Chondrocyte (in vitro differentiated cells): ENCODE results near the gene RABEPK. TPM values are rescaled to one million over a fixed set of nuclear protein-coding genes. Genes with fewer than 3 reads are reported as not detected.
"Not testable (repeated sequence)": the region's sequence is repeated elsewhere in the genome, so short reads cannot be mapped to it uniquely, and the experiment has no call there.

Experiments
- DNase-seq: peaks from one replicate; pipeline ENCODE4 v3.0.0; 2021; ENCODE audit warnings: mixed read lengths, low spot score
- H3K27ac Mint-ChIP-seq: one replicate; pipeline ENCODE4 v1.8.0; 2021; ENCODE audit warnings: mild to moderate bottlenecking, moderate library complexity, mixed read lengths; ENCODE audit not compliant: unreplicated experiment
- H3K27me3 Mint-ChIP-seq: 2 replicates; pipeline ENCODE4 v1.8.0; 2021; ENCODE audit warnings: low read depth, mixed read lengths
- H3K36me3 Mint-ChIP-seq: 2 replicates; pipeline ENCODE4 v1.8.0; 2021; ENCODE audit warnings: low read depth, mixed read lengths
- H3K4me1 Mint-ChIP-seq: 2 replicates; pipeline ENCODE4 v1.8.0; 2021; ENCODE audit warnings: low read depth, mild to moderate bottlenecking, mixed read lengths
- H3K4me3 Mint-ChIP-seq: one replicate; pipeline ENCODE4 v1.8.0; 2021; ENCODE audit warnings: mild to moderate bottlenecking, moderate library complexity, mixed read lengths; ENCODE audit not compliant: unreplicated experiment
- H3K9me3 Mint-ChIP-seq: 2 replicates; pipeline ENCODE4 v1.8.0; 2021; ENCODE audit warnings: low read depth, mixed read lengths
- total RNA-seq: library from RNA; stranded (reverse); gene quantifications from 3 replicates; pipeline ENCODE4 v1.2.1, GENCODE V29; 2021
- TF ChIP-seq, protein P1 (sequence below): fragments of 200-600 bp; sonication (generic); IDR thresholded peaks from 2 replicates; pipeline ENCODE4 v1.5.0; 2021; ENCODE audit warnings: antibody characterized with exemption, mild to moderate bottlenecking, moderate library complexity

RABEPK gene
- total RNA-seq, 1 donor from 2014 or later, result 27.0 TPM

DNA sequence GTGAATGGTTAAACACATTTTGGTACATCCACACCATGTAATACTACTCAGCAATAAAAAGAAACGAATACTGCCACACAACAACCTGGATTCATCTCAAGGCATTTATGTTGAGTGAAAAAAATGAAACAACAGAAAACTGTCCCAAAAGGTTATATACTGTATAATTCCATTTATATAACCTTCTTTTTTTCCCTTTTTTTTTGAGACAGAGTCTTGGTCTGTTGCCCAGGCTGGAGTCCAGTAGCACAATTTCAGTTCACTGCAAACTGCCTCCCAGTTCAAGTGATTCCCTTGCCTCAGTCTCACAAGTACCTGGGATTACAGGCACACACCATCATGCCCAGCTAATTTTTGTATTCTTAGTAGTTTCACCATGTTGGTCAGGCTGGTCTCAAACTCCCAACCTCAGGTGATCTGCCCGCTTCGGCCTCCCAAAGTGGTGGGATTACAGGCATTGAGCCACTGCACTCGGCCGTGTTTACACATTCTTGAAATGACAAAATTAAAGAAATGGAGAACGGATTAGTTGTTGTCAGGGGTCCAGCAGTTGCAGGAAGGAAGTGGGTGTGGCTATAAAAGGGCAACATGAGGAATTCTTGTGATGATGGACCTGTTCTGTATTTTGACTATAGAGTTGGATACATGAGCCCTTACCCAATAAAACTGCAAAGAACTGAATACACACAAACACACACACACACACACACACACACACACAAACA, 28.1 kb upstream of the RABEPK start:
- Mint-ChIP-seq H3K4me1 (peaks cover 44% of the 10 kb centered on the region), H3K27me3 (no peaks in the 10 kb centered on the region)
- DNase-seq, result no peak

DNA sequence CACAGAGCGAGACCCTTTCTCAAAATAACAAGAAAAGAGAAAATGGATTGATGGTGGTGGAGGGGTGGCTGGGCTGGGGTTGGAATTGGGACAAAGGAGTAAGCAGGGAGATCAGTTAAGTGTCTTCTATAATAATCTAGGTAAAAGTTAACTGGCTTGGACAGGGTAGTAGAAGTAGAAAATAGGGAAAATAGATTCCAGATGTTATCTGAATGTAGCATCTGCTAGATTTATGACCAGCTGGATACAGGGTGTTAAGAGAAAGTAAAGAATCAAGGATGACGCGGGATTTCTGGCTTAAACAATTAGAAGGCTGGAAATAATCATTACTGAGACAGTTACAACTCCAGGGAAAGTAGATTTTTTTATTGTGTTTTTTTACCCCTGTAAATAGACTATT, 23.7 kb upstream of the RABEPK start:
- Mint-ChIP-seq H3K36me3 (peaks cover 2% of the 10 kb centered on the region), H3K27me3 (no peaks in the 10 kb centered on the region), H3K4me3 (no peak overlapping the region), H3K27ac (peak overlapping the region; percentile 6), H3K4me1 (peaks cover 20% of the 10 kb centered on the region), H3K9me3 (no peaks in the 10 kb centered on the region)
- no peak for DNase-seq
- TF ChIP-seq, protein P1, sequence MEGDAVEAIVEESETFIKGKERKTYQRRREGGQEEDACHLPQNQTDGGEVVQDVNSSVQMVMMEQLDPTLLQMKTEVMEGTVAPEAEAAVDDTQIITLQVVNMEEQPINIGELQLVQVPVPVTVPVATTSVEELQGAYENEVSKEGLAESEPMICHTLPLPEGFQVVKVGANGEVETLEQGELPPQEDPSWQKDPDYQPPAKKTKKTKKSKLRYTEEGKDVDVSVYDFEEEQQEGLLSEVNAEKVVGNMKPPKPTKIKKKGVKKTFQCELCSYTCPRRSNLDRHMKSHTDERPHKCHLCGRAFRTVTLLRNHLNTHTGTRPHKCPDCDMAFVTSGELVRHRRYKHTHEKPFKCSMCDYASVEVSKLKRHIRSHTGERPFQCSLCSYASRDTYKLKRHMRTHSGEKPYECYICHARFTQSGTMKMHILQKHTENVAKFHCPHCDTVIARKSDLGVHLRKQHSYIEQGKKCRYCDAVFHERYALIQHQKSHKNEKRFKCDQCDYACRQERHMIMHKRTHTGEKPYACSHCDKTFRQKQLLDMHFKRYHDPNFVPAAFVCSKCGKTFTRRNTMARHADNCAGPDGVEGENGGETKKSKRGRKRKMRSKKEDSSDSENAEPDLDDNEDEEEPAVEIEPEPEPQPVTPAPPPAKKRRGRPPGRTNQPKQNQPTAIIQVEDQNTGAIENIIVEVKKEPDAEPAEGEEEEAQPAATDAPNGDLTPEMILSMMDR, result no peak

More for the DNA sequence above, 28.1 kb upstream of the RABEPK start:
- TF ChIP-seq, protein P1, result no peak
- peaks cover 11% of the 10 kb centered on the region for H3K36me3 Mint-ChIP-seq
- peak overlapping the region; percentile 75 for H3K27ac Mint-ChIP-seq
- no peak overlapping the region for H3K4me3 Mint-ChIP-seq
- no peaks in the 10 kb centered on the region for H3K9me3 Mint-ChIP-seq

DNA sequence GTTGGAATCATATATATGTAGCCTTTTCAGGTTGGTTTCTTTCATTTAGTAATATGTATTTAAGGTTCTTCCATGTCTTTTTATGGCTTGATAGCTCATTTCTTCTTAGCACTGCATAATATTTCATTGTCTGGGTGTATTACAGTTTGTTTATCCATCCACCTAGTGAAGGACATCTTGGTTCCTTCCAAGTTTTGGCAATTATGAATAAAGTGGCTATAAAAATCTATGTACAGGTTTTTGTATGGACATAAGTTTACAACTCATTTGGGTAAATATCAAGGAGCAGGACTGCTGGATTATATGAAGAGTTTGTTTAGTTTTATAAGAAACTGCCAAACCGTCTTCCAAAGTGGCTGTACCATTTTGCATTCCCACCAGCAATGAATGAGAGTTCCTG, 22.5 kb upstream of the RABEPK start:
- TF ChIP-seq, protein P1, result no peak
- DNase-seq, result no peak

DNA sequence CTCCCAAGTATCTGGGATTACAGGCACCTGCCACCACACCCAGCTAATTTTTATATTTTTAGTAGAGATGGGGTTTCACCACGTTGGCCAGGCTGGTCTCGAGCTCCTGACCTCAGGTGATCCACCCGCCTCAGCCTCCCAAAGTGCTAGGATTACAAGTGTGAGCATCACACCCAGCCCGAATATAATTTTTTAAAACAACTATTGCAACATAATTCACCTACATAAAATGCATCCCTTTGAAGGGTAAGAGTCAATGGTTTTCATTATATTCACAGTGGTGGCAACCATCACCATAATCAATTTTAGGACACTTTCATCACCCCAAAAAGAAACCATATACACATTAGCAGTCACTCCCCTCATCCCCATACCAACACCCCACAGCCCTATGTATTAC, 20.6 kb upstream of the RABEPK start:
- H3K27ac Mint-ChIP-seq, H3K4me3 Mint-ChIP-seq, H3K36me3 Mint-ChIP-seq, DNase-seq, H3K27me3 Mint-ChIP-seq, H3K9me3 Mint-ChIP-seq: not testable (repeated sequence)
- H3K4me1 Mint-ChIP-seq, result peaks cover 27% of the 10 kb centered on the region

More for the DNA sequence above, 22.5 kb upstream of the RABEPK start:
- Mint-ChIP-seq H3K4me3 (no peak overlapping the region), H3K27ac (no peak overlapping the region), H3K4me1 (peaks cover 18% of the 10 kb centered on the region), H3K36me3 (peaks cover 2% of the 10 kb centered on the region), H3K27me3 (no peaks in the 10 kb centered on the region), H3K9me3 (no peaks in the 10 kb centered on the region)

DNA sequence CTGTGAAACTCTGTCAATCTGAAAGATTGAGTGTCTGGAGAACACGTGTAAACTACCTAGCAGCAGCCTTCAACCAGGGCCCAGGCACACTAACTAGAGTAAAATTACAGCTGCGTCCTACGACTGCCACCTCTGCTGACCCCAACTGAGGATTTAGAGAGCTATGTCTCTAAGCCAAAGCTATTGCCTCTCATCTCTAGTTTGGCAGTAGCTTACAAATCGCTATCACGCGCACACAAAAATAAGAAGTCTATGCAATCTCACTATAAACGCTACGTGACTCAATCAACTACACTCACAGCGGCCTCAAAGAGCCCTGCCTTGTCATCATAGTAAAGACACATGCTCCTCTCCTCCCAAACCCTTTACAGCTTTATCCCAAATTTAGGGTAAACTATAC, 19.5 kb upstream of the RABEPK start:
- Mint-ChIP-seq H3K4me3 (no peak overlapping the region), H3K4me1 (peaks cover 29% of the 10 kb centered on the region), H3K27me3 (no peaks in the 10 kb centered on the region), H3K36me3 (peaks cover 2% of the 10 kb centered on the region), H3K27ac (no peak overlapping the region), H3K9me3 (no peaks in the 10 kb centered on the region)
- DNase-seq, result no peak
- TF ChIP-seq, protein P1, result no peak

DNA sequence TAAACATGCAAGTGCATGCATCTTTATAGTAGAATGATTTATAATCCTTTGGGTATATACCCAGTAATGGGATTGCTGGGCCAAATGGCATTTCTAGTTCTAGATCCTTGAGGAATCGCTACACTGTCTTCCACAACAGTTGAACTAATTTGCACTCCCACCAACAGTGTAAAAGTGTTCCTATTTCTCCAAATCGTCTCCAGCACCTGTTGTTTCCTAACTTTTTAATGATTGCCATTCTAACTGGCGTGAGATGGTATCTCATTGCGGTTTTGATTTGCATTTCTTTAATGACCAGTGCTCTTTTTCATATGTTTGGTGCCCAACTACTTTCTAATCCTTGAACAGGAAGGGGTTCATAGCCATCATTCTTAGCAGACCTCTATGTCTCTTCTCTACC, 18.6 kb upstream of the RABEPK start:
- H3K4me3 Mint-ChIP-seq, H3K36me3 Mint-ChIP-seq, H3K9me3 Mint-ChIP-seq, H3K27ac Mint-ChIP-seq, DNase-seq, H3K27me3 Mint-ChIP-seq: not testable (repeated sequence)
- H3K4me1 Mint-ChIP-seq, result peaks cover 30% of the 10 kb centered on the region
